Measurements from ENCODE around the gene CATSPERZ.

DNA sequence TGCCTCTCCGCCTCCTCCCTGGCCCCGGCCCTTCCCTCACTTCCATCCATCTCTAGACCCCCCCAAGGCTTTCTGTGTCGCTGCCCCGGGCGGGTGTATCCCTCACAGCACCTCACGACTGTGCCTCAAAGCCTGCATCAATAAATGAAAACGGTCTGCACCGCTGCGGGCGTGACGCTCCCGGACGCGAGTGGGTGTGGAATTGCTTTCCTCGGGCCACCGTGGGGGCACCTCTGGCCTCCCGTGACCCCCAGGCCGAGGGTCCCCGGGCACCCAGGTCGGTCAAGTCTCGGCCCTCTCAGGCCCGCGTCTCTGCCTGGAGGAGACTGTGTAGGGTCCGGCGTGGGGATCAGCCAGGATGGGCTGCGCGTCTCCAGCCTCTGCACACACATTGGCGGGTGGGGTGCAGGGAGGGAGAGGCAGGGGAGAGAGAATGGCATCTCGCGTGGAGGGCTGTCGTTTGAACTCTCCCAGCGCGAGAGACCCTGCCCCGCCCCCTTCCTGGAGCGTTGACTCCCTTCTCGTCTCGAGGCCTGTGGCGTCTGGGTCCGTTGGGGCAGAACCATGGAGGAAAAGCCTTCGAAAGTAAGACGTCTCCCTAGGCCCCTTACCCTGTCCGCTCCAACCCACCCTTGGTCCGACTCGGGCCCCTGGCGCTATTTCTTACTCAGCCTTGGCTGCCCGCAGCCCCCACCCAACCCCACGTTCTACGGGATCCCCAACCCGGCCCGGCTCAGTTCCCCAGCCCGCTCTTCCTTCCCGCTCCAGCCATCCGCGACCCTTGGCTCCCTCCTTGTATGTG, at the start of gene CATSPERZ:
- TF ChIP-seq, protein P1, sequence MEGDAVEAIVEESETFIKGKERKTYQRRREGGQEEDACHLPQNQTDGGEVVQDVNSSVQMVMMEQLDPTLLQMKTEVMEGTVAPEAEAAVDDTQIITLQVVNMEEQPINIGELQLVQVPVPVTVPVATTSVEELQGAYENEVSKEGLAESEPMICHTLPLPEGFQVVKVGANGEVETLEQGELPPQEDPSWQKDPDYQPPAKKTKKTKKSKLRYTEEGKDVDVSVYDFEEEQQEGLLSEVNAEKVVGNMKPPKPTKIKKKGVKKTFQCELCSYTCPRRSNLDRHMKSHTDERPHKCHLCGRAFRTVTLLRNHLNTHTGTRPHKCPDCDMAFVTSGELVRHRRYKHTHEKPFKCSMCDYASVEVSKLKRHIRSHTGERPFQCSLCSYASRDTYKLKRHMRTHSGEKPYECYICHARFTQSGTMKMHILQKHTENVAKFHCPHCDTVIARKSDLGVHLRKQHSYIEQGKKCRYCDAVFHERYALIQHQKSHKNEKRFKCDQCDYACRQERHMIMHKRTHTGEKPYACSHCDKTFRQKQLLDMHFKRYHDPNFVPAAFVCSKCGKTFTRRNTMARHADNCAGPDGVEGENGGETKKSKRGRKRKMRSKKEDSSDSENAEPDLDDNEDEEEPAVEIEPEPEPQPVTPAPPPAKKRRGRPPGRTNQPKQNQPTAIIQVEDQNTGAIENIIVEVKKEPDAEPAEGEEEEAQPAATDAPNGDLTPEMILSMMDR (IDR thresholded peaks at IDR 0.05): no peak
- TF ChIP-seq POLR2A (IDR thresholded peaks at IDR 0.05): no peak

All from right lobe of liver (tissue), 4 donors.